HG02943 (cell line): ENCODE measurements around the gene EXOSC10.

ENCODE experiments used
- ATAC-seq: cut with Tn5 transposase; IDR thresholded peaks from one replicate; pipeline ENCODE4 v1.9.1; 2021; ENCODE audit warnings: mild to moderate bottlenecking, low read depth, moderate library complexity; ENCODE audit not compliant: unreplicated experiment

The EXOSC10 gene

DNA sequence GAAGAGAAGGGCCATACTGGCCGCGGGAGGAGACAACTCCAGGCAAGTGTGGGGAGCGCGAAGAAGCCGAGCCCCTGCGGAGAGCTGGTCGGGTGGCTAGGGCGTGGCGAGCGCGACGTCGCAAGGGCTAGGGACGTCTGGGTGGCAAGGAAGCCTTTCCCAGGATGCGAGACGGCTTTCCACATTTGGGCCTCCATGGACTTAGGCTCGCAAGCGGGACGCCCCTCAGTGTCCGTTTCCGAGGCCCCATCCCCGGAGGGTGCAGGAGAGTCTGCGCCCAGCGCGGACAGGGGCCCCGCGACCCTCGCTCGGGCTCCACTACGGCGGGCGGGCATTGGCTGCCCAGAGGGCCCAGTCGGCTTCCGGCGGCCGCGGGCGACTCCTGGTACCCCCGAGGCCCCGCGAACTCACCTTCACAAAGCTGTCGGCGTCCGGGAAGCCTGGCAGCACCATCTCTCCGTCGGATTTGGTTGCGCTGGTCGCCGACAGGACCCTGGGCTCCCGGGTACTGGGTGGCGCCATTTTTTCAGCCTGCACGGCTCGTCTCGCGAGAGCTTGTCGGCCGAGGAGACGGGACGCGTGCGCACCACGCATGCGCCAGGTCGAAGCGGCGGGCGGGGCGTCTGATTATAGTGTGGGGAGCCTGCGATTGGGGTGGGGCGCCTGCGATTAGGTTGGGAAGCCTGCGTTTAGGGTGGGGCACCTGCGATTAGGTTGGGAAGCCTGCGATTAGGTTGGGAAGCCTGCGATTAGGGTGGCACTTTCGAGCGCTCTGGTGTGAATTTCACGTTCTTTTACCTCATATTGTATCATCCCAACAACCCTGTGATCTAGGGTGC is at the start of gene EXOSC10:
Gene EXOSC10 (minus strand): TSS at position 560 of the 839 bp plus-strand sequence. CDS start 38 bp downstream, at position 522.
- ATAC-seq, result peak; percentile 86

DNA sequence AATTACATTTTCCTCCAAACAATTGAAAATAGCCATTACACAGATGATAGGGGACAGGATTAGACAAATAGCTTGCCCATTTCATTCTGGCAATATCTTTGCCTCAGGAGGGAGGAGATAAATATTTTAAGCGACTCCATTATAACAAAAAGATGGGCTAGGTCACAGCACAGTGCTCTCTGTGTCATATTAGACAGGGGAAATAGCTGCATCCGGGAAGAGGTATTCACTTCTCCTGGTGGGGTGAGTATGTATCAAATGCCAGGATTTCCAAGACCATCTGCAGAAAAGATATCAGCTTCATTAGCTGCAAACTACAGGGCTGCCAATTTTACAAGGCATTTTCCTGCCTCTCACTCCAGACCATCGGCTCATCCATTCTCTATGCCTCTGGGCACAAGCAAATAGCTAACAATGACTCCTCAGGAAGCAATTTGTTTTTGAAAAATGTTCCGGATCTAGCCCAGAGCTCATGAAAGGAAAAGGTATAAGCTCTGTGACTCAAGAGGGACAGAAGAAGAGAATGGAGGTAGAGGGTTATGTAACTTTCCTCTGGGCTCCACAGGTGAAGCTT is 47.6 kb upstream of the EXOSC10 start:
- ATAC-seq, result no peak

- ATAC-seq, result no peak
Measured at GRCh38 chr1:11145741-11146140, 46.1 kb upstream of the EXOSC10 start.

- ATAC-seq, result no peak
Measured at GRCh38 chr1:11144570-11145256, 45.0 kb upstream of the EXOSC10 start.

DNA sequence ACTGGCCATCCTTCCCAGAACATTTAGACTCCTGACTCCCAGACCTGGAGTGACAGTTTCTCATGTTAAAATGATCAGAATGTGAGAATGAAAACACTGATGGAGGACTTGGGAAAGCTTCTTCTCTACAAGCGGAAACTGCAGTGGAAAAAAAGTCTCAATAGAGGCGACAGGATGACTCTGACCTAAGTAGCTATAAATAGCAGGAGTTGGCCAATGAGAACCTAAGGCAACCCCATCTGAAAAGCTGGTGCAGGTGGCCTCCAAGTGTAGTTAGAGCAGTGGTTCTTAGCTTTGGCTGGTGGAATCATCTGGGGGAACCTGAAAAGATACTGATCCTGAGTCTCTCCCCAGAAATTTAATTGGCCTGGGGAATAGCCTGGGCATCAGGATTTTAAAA is 44.2 kb upstream of the EXOSC10 start:
- ATAC-seq, result no peak

DNA sequence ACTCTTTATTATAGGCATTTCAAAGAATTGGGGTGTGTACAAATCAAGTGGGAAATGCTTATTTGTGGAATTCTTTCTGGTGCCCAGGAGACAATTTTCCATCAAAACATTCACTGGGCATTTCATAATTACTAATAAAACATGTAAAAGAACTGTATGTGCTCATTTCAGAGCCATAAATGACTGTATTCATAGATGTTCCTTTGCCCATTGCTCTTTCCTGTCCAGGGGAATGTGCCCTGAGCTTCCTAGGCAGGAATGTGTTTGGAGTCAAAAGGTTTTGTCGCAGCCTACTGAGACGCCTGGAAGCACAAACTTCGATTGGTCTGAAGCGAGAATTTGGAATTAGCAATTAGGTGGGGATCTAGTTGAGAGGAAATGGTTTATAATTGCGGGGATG is 43.7 kb upstream of the EXOSC10 start:
- ATAC-seq, result no peak

GRCh38 chr1:11142618-11143391 is 43.1 kb upstream of the EXOSC10 start:
- no peak for ATAC-seq

DNA sequence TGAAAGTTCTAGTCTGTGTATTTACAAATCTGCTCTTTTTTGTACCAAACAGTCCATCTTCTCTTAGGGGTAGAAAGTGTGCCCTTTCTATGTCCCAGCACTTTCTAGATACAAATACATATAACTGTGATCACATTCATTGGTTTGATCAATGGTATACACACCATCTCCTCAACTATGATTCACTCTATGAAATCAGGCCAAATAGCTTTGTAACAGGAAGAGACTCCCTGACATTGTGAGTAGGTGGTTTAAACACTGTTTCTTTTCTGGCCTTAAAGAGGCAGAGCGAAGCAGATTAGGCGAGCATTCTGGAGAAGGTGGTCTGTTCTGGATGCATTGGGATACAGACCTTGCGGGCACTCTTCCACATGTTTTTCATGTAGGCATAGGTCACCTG is 39.3 kb upstream of the EXOSC10 start:
- ATAC-seq, result no peak

- no peak for ATAC-seq
Measured at GRCh38 chr1:11138029-11138428, 38.4 kb upstream of the EXOSC10 start.

DNA sequence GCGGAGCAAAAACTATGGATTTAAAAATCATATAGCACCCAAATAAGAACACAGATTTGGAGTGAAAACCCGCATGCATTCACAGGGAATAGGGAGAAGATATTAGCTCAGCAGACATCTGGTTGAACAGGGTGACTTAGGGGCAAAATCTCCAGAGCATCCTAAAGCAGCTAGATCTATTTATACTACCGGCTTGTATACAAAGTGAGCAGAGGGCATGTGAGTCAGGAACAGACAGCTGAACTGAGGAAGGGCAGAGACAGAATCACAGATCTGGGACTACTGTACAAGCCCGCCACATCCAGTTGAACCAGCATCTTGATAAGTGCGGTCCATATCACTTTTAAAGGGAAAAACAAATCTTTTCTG is 35.2 kb upstream of the EXOSC10 start:
- ATAC-seq, result no peak

DNA sequence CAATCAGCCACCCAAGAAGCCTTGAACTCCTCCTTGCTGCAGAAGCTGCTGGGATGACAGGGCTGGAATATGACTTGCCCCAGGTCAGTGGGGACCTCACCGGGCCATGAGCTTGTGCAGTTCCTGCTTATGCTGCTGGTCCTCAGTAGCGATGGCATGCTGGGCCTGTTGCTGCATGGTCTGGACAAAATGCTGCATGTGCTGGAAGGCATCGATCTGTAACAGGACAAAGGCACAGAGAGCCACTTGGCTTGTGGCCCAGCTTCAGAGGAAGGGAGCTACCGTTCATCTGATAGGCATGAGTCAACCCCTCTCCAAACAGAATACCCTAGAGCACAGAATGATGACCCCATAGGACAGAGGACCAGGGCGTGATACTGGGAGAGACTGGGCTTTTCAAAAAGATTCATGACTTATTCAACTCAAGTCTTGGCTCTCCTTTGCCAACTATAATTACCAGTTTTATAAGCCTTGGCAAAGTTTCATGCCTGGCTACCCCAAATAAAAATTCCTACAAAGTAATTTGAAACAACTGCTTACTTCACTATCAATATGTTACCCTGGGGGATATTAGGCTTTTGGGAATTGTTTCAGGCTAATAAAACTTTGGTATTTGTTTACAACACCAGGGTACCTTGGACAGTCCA is 34.7 kb upstream of the EXOSC10 start:
- no peak for ATAC-seq

- ATAC-seq, result no peak
Measured at GRCh38 chr1:11132563-11133293, 33.1 kb upstream of the EXOSC10 start.

GRCh38 chr1:11131816-11132215 is 32.1 kb upstream of the EXOSC10 start:
- ATAC-seq, result no peak

DNA sequence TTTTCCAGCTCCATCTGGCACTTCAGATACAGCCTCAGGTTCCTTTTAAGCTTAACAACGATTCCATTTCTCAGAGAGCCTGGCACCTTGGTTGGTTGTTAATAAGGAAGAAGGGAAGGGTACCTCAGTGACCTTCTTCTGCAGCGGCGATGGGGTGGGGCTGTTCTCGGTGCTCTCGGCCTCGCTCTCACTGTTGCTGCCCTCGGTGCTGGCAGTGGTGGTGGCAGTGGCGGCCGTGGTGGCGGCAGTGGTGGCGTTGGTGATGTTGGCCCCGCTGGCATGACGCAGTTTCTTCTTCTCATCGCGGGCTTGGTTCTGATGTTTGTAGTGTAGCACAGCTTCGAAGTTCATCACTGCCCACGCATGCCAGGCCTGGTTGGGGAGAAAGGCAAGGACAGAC is 30.7 kb upstream of the EXOSC10 start:
- ATAC-seq, result no peak

GRCh38 chr1:11129649-11130390 is 30.2 kb upstream of the EXOSC10 start:
- ATAC-seq, result no peak

DNA sequence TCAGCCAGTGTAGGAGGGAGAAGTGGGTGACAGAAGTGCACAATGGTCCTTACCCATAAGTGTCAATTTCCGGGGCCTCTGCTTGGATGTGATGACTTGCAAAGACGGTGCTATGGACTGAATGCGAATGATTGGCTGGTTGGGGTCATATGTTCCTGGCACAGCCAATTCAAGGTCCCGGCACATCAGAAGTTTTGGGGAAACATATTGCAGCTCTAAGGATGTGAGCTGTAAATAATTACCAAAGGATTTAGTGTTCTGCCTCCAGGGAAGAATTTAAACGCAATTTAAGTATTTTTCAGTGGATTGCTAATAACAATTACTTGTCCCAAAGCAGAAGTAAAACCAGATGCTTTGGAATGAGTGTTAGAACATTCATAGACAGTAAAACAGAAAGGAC is 26.9 kb upstream of the EXOSC10 start:
- ATAC-seq, result no peak

- no peak for ATAC-seq
Measured at GRCh38 chr1:11125931-11126330, 26.3 kb upstream of the EXOSC10 start.

- ATAC-seq, result no peak
Measured at GRCh38 chr1:11124965-11125364, 25.3 kb upstream of the EXOSC10 start.

DNA sequence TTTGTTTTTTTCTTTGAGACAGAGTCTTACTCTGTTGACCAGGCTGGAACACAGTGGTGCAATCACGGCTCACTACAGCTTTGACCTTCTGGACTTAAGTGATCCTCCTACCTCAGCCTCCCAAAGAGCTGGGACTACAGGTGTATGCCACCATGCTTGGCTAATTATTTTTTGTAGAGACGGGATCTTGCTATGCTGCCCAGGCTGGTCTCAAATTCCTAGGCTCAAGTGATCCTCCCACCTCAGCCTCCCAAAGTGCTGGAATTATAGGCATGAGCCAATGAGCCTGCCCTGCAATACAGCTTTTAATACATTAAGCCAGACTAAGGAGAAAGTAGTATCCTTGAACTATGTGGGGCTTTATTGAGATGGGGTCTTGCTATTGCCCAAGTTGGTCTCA is 16.6 kb upstream of the EXOSC10 start:
- ATAC-seq, result no peak
